NK-92 treated with Interleukin-12 subunit alpha and Interleukin-12 subunit beta, amount 100 ng/mL, for 24 hours (cell line): ENCODE measurements around the gene GMPPA.

ENCODE experiments used
- DNase-seq: peaks from one replicate; lab custom pipeline; 2025; lab: John Stamatoyannopoulos, UW

GMPPA gene

DNA sequence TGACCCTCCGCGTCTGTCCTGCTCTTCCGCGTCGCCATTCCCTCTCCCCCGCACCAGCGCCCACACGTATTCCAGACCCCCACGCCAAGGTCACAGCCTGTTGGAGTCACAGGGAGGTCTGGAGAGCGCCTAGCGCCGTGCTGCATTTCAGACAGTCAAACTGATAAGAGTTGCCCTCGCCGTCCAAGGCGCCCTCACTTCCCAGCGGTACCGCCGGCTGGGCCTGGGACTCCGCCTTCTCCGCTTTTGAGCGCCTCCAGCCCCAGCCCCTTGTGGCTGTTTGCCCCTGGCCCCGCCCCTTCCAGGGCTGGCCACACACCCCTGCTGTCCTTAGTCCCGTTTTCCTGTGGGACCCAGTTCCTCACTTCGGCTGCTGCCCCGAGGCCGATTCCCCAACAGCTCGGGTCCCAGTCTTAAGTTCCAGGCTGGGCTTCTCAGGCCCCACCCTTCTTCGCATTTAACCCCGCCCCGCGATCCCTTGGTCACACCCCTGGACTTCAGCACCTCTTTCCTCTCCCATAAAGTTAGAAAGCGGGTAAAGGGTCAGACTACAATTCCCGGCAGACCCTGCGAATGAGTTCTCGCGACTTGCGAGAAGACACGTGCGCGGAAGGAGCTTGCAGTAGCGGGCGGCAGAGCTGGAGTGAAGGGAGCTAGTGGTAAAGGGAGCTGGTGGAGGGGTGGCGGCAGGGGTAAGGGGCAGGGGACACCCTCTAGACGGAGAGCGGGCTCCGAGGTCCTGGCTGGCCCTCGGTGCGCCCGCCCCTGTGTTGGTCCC is at the start of gene GMPPA:
Gene GMPPA, plus strand, starts transcription at position 612 of the 778 bp plus-strand sequence. CDS start 1,085 bp downstream, outside the sequence.
- peak; percentile 85 for DNase-seq

DNA sequence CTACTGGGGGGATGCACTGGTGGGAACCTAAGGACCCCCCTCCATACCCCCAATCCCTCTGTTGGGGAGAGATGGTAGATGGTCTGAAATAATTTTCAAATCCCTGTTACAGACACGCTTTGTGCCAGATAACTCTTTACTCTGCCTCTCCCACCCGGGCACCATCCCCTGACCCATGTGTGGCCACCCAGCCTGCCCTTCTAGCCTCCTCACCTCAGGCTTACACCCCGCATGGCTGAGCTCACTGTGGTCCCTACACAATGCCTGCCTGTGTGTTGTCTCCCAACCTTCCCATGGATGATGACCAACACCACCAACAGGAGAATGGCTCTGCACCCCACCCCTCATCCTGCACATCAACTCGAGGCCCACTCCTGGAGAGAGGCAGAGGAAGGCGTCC is 49.1 kb upstream of the GMPPA start:
- DNase-seq = no peak

DNA sequence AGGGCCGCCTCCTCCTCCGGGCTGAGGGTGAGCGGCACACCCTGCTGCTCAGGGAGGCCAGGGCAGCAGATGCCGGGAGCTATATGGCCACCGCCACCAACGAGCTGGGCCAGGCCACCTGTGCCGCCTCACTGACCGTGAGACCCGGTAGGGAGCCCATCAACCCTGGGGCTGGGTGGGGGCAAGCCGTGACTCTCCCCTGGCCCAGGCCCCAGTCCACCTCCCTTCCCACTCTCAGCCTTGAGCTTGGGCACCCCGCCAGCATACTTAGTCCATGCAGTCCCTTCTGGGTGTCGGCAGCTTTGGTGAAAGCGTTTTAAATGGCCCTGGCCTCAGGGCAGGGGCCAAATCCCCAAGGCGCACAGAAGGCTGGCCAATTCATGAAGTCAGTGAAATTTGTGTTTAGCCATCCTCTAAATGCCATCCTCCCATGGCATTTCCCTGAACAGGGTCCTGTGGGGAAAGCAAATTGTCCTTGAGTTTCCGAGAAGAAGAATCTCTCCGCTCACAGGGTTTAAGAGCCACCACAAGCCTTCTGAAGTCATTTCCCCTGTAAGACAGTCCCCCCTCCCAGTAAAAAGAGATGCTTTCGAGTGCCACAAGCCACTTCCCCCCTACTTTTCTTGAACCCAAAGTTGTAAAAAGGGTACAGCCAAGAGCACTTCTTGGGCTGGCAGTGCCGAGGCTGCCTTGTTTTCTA is 46.9 kb upstream of the GMPPA start:
- no peak for DNase-seq

DNA sequence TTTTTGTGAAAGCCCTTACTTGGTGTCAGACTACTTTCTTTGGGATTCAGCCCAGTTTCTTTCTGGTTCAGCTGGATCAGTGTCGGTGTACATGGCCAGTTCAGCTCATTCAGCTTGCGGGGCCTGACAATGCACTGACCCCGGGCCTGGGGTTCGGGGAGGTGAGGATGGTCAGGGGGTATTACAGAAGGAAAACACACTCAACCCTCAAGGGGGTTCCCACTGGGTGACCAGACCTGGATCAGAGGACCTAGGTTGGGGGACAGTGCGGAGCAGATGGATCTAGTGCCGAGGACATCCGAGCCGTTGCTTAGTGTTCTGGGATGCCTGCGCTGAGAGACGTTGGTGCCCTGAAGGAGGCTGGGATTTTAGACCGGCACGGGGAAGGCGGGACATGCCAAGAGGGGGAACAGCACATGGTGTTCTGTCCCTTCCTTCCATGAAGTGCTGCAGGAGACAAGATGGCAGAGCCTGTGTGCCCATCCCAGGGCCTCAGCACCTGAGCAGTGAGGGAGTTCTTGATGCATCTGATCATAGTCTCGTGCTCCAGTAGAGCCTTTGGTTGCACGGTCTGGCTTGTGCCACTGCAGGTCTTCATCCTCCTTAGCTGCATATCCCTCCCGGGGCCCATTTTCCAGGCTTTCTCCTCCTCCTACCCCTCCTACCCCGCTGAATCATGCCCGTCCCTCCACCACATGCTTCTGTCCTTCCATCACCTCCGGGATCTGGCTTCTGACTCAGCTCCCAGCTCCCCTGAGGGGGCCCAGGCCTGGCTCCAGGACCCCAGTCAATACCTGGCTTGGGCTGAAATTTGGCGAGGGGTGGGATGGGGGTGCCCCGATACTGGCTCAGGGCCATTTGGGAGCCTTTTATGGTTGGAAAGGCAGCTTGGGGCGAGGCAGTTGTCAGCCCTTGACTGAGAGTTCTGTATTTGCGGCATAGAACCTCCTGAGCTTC is 46.1 kb upstream of the GMPPA start:
- DNase-seq = no peak

DNA sequence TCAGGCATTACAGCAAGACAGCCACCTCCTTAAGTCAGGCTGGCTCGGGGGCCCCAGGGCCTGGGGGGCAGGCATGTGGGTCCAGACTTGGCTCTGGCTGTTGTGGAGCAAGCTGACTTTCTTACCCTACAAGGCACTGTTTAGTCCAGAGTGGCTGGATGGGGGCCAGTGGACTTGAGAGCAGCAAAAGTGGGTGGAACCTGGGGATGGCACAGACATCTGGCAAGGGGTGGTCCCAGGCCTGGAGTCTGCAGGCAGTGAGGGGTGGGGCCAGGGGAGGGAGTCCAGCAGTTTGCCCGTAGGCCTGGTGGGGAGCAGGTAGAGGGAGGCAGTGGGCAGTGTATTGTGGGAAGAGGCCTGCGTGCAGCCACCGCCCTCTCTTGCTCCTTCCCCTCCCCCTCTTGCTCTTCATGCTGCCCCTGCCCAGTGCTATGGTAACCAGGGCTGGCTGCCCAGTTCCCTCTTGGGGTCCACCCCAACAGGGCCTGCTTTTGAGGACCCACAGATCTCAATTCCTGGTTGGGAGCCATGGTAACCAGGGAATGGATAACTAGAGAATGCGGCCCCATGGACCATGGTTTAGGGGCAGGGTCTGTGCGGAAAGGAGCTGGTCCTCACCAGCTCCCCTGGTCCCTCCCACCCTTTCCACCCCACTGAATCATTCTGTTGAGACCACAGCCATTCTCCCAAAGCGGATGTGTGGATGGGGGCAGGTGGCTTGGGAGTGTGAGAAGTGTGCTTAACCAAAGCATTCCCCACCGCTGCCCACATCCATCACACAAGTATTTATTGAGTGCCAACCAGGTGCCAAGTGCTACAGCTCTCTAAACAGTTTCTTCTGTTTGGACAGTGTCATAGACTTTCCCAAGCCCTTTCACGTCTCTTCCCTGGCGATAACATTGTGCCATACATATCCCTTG is 44.8 kb upstream of the GMPPA start:
- DNase-seq = no peak

DNA sequence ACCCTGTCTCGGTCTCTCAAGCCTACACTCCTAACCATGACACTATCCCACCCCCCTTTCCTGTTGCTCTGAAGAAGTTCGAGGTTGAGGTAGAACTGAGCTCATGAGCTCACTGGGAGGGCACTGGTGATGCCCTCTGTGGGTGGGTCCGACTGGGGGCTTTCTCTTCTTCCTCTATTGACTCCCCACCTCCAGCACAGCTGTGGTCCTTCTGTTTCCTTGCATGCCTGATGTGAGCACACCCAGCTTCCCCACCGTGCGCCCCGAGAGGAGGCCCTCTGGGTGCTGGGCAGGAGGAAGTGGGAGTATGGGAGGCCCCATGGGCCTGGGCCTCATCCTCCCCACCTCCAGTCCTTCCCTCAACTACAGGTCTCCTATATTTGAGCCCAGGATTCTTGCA is 43.1 kb upstream of the GMPPA start:
- no peak for DNase-seq

DNA sequence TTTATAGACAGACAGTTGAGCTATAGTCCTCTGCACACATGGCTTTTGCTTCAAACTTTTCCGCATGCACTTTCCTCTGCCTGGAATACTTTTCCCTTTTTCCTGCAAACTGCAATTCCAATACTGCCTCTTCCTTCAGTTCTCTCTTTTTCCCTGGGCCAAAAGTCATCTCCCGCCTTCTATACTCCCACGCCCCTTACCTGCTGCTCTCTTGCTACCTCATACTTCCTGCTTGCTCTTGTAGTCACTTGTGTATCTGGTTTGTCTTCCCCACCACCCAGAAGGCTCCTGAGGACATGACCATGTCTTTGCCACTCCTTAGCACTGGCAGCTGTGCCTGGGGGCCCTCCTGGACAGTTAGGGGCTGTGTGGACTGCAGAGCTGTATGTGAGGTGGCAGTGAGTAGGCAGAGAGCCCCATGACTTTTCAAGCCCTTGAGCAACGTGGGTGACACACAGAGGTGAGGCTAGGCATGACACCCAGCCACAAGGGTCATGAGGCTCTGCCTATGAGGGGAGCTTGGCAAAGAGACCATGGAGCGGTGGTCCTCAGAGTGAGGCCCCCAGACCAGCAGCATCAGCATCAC is 40.8 kb upstream of the GMPPA start:
- no peak for DNase-seq

DNA sequence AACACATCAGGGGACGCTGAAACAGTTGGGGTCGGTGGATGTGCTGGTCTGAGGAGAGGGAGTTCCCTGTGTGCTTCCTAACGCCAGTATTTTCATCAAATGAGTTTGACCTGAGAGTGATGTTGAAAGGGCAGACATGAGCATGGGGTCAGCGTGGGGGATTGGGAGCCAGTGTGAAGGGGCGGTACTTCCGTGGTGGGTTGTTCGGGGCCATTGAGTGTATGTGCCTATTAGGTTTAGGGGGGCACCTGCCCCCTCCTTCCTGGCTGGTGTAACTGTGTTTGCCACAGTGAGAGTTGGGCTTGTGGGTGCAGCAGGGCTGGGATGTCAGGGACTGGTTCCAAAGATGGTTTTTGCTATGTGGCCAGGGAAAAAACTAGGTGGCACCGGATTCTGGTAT is 39.7 kb upstream of the GMPPA start:
- no peak for DNase-seq

DNA sequence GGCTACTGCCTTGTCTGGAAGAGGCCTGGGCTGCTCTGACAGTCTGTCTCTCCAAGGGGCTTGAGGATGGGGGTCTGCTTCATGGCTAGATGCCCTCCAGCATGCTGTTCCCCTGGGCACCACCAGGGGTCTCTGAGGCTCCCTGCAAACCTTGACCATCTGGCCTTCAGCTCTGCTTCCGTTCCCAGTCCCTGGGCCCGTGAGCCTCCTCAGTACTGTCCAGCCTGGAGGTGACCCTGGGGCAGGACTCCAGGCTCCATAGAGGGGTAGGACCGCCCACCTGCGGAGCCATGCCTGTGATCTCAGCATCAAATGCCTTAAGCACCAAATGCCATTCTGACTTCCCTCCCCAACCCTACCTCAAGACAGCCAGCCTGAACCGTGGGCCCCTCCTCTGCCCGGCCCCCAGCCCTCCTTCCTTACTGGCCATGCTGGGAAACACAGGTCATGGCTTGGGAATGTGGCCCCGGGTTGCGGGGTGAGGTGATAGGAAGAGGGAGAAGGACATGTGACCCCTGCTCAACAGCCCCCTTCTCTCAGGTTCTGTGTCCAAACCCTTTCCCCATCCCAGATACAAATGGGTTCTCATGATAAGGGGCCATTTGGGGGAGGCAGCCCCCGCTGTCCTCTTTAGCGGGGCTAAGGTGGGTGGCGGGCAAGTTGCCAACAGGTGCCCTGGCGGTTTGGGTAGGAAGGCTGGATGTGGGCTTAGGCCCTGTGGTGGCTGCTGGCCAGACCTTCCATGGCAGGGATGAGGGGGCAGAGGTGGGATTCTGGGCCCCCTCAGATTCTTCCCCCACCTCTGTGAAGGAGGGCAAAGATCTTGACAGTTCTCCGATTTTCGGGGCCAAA is 39.0 kb upstream of the GMPPA start:
- DNase-seq = peak; percentile 12

DNA sequence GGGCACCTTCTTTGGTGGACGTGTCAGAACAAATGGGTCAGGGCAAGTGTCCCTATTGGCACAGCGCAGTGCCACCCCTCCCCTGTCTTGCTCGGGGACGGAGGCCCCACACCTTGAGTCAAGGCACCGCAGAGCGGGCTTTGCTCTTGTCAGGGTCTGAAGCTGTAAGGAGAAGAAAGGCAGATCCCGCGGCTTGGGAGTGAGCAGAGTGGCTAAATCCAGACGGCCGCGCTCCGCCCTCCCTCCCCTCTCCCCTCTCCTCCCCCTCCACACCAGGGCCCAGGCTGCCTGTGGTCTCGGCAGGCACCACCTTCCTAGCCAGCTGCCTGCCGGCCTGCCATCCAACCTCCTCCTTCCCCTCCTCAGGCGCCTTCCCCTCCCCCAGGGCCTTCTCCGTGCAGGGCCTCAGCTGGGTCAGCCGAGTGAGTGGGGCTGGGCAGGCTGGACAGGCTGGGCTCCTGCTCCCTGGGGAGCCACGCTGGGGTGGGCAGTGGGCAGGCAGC is 38.2 kb upstream of the GMPPA start:
- DNase-seq = no peak

DNA sequence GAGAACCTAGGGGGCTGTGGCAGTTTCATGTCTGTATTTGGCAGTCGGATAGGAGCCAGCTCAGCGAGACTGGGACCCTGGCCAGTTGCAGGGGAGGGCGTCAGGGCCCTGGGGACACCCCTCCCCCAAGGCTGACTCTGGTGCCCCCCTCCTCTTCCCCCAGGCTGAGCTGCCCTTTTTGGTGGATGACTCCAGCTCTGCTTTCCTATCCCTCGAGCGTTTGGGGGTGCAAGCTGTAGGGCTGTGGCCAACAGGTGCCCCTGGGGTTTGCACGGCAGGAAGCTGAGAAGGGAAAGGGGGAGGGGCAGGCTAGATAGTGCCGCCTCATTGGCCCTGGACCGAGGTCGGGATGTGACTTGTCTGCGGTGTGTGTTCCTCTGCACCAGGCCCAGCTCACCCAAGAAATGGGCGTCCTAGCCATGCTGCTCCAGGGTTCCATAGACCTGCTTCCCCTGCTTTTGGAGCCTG is 37.6 kb upstream of the GMPPA start:
- DNase-seq = no peak

DNA sequence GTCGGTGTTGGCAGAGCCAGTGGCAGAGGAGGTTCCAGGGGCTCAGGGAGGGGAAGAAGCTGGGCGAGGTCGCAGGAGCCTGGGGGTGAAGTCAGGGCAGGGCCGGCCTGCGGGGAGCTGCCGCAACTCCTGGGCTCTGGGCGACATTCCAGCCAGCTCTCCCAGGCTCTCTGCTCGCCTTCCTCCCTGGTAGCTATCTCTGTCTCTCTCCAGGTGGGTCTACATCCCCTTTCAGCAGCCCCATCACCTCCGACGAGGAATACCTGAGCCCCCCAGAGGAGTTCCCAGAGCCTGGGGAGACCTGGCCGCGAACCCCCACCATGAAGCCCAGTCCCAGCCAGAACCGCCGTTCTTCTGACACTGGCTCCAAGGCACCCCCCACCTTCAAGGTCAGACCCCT is 37.0 kb upstream of the GMPPA start:
- no peak for DNase-seq

DNA sequence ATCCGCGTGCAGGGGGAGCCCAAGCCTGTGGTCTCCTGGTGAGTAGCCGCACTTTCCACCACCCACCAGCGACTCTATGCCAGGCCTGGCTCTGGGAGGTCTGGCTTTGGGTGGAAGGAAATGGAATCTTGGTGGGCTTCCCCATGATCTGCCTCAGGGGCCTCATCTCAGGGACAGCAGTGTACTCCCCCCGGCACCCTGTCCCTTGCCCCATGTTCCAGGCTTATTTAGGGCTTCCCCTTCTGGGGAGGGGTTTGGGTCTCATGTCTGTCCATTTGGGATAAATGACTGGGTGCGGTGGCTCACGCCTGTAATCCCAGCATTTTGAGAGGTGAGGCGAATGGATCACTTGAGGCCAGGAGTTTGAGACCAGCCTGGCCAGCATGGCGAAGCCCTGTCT is 36.3 kb upstream of the GMPPA start:
- DNase-seq = no peak

DNA sequence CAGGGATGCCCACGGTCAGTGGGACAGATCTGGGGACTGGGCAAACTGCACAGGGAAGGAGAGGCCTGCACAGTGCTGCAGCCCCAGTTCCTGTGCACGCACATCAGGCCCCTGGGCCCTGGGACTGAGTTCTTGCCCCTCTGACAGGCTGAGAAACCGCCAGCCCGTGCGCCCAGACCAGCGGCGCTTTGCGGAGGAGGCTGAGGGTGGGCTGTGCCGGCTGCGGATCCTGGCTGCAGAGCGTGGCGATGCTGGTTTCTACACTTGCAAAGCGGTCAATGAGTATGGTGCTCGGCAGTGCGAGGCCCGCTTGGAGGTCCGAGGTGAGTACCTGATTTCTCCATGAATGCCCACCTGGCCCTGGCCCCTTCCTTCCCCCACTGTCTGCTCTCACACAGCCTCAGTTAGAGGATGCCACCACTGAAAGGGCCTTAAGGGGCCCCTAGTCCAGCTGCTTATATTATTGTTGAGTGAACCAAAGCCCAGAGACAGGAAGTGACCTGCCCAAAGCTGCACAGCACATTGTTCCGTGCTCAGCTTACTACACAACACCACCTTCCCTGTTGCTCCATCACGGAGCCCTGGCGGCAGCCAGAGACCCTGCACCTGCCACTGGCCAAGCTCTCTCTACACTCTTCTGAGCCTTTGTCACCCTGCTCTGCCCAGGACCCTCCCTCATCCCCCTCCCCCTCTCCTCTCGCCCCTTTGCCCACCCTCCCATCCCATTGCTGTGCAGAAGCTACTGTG is 34.2 kb upstream of the GMPPA start:
- DNase-seq = no peak

DNA sequence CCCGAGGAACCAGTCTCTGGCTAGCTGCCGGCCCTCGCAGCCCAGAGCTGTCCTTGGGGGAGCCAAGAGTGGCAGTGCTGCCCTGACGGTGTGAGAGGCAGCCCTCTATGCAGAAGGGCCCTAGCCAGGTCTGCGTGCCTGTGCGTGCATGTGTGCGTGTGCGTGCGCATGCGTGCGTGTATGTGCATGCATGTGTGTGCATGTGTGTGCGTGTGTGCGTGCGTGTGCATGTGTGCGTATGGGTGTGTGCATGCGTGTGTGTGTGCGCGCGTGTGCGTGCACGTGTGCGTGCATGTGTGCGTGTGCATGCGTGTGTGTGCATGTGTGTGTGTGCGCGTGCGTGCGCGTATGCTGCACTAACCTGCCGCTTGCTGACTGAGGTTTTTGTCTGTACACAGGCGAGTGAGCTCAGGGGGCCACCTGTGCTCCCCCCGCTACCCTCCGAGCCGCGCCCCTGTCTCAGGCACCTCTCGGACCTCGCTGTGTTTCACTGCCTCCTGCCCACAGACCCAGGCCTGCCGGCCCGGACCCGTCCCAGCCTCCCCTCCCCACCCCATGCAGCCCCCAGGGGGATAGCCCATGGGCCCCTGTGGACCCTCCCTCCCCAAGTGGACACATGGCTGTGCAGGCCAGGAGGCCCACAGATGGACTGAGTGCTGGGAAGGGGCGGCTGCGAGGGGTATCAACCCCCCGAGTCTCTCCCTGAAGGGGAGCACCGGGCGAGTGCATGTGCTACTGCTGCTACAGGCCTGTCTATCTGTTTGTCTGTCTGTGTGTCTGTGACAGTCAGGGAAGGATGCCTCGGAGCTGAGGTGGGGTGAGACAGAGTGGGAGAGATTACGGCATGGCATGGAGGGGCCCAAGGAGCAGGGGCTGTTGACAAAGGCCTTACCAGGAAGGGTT is 32.8 kb upstream of the GMPPA start:
- no peak for DNase-seq

DNA sequence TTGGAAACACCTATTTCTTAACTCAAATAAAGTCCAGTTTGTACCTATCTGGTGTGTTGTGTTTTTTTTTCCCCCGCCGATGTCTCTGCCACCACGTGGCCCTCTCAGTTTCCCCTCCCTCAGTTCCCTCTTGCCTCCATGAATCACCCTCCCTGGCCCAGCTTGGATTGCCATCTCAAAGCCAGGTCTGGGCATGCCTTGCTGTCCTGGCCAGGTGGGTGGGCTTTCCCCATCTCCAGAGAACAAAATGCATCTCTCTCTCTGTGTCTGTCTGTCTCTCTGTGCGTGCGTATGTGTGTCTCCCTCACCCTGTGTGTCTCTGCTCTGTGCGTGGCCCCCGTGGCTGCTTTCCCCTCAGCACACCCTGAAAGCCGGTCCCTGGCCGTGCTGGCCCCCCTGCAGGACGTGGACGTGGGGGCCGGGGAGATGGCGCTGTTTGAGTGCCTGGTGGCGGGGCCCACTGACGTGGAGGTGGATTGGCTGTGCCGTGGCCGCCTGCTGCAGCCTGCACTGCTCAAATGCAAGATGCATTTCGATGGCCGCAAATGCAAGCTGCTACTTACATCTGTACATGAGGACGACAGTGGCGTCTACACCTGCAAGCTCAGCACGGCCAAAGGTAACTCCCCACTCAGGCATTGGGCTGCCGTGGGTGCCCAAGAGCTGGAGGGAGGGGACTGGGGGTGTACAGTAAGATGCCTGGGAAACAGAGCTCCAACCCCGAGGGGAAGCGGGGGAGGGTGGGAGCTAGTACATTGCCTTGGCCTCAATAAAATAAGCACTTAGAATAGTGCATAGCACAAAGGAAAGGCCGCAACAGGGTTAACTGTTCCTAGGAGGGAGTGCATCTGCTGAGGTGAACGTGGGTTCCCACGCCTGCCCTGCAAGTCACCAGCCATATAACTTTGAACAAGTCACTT is 31.6 kb upstream of the GMPPA start:
- DNase-seq = no peak

DNA sequence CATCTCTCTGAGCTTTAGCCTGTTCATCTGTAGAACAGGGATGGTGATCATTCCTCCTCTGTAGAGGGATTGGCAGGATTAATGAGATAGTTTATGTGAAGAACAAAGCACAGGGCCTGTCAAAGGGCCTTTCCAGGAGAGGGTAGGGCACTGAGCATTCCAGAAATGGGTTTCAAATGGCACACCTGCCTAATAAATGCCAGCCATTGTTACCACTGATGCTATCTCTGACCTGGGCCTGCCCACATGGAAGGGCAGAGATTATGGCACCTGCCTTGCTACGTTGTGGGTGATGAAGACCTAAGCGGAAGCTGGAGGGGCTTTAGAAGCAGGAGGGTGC is 31.0 kb upstream of the GMPPA start:
- DNase-seq = no peak
